Nephron (organoid): ENCODE results near the gene PDZRN4.

ENCODE experiments used
- H3K27ac Mint-ChIP-seq, 3 experiments: 2 replicates each; pipeline ENCODE4 v1.8.0; 2020; ENCODE audit warnings: mixed read lengths in 3 of 3, mild to moderate bottlenecking in 2 of 3, moderate library complexity in 1 of 3
- H3K27me3 Mint-ChIP-seq: 2 replicates; pipeline ENCODE4 v1.8.0; 2021; ENCODE audit warnings: low read depth, mild to moderate bottlenecking, moderate library complexity, mixed read lengths
- H3K36me3 Mint-ChIP-seq: 2 replicates; pipeline ENCODE4 v1.8.0; 2020; ENCODE audit warnings: low read depth, mixed read lengths
- H3K4me1 Mint-ChIP-seq: 2 replicates; pipeline ENCODE4 v1.8.0; 2020; ENCODE audit warnings: mixed read lengths
- H3K4me3 Mint-ChIP-seq, 3 experiments: 2 replicates each; pipeline ENCODE4 v1.8.0; 2020; ENCODE audit warnings: mild to moderate bottlenecking in 3 of 3, mixed read lengths in 3 of 3, moderate library complexity in 2 of 3
- H3K9me3 Mint-ChIP-seq: 2 replicates; pipeline ENCODE4 v1.8.0; 2020; ENCODE audit warnings: mixed read lengths
- CTCF ChIP-seq, 3 experiments: fragments of 200-600 bp; sonication (generic); IDR thresholded peaks; one replicate each; pipeline ENCODE4 v1.5.0; 2021; ENCODE audit warnings: antibody characterized with exemption in 3 of 3; ENCODE audit not compliant: unreplicated experiment in 3 of 3

The PDZRN4 gene

GRCh38 chr12:41220931-41221330 is 32.8 kb downstream of the PDZRN4 start:
- no peak for TF ChIP-seq CTCF (IDR thresholded peaks at IDR 0.05; ENCODE audit: unreplicated experiment in 3 of 3)
- Mint-ChIP-seq H3K4me3 (no peak overlapping the region), H3K27me3 (no peaks in the 10 kb centered on the region), H3K4me1 (peaks cover 22% of the 10 kb centered on the region), H3K27ac (no peak overlapping the region), H3K36me3 (no peaks in the 10 kb centered on the region), H3K9me3 (no peaks in the 10 kb centered on the region)

GRCh38 chr12:41221491-41221890 is 33.4 kb downstream of the PDZRN4 start:
- peaks cover 22% of the 10 kb centered on the region for H3K4me1 Mint-ChIP-seq
- H3K9me3 Mint-ChIP-seq, result no peaks in the 10 kb centered on the region
- no peak for TF ChIP-seq CTCF (IDR thresholded peaks at IDR 0.05; ENCODE audit: unreplicated experiment in 3 of 3)
- H3K4me3 Mint-ChIP-seq, result no peak overlapping the region
- H3K27me3 Mint-ChIP-seq, result no peaks in the 10 kb centered on the region
- H3K36me3 Mint-ChIP-seq, result no peaks in the 10 kb centered on the region
- peak overlapping the region in 2 of 3 experiments; percentile 3 to 21 for H3K27ac Mint-ChIP-seq

- Mint-ChIP-seq H3K36me3 (no peaks in the 10 kb centered on the region), H3K4me3 (no peak overlapping the region), H3K4me1 (peaks cover 13% of the 10 kb centered on the region), H3K27ac (no peak overlapping the region), H3K9me3 (no peaks in the 10 kb centered on the region), H3K27me3 (no peaks in the 10 kb centered on the region)
- no peak for TF ChIP-seq CTCF (IDR thresholded peaks at IDR 0.05; ENCODE audit: unreplicated experiment in 3 of 3)
These were observed 35.5 kb downstream of the PDZRN4 start for GRCh38 chr12:41223600-41223999.

- Mint-ChIP-seq H3K9me3 (no peaks in the 10 kb centered on the region), H3K27ac (no peak overlapping the region), H3K27me3 (no peaks in the 10 kb centered on the region), H3K4me1 (peaks cover 10% of the 10 kb centered on the region), H3K36me3 (no peaks in the 10 kb centered on the region), H3K4me3 (no peak overlapping the region)
- no peak for TF ChIP-seq CTCF (IDR thresholded peaks at IDR 0.05; ENCODE audit: unreplicated experiment in 3 of 3)
These were observed 35.9 kb downstream of the PDZRN4 start for GRCh38 chr12:41224066-41224465.

GRCh38 chr12:41225179-41225578 is 37.1 kb downstream of the PDZRN4 start:
- Mint-ChIP-seq H3K27me3 (no peaks in the 10 kb centered on the region), H3K27ac (no peak overlapping the region), H3K36me3 (no peaks in the 10 kb centered on the region), H3K4me3 (no peak overlapping the region), H3K4me1 (peaks cover 9% of the 10 kb centered on the region), H3K9me3 (no peaks in the 10 kb centered on the region)
- no peak for TF ChIP-seq CTCF (IDR thresholded peaks at IDR 0.05; ENCODE audit: unreplicated experiment in 3 of 3)

- Mint-ChIP-seq H3K9me3 (no peaks in the 10 kb centered on the region), H3K27me3 (no peaks in the 10 kb centered on the region), H3K4me3 (no peak overlapping the region), H3K36me3 (no peaks in the 10 kb centered on the region), H3K4me1 (no peaks in the 10 kb centered on the region), H3K27ac (no peak overlapping the region)
- no peak for TF ChIP-seq CTCF (IDR thresholded peaks at IDR 0.05; ENCODE audit: unreplicated experiment in 3 of 3)
These were observed 40.1 kb downstream of the PDZRN4 start for GRCh38 chr12:41228066-41228820.
